IPS-NIHi7 (cell line): Measurements from ENCODE around the gene QSOX2.
A peak's percentile ranks its signal among the peaks of the same experiment; 100 is the strongest.

Experiments used
- DNase-seq: peaks from one replicate; pipeline ENCODE4 v3.0.0; 2012; ENCODE audit warnings: mixed read lengths; ENCODE audit errors: extremely low spot score

QSOX2 gene

DNA sequence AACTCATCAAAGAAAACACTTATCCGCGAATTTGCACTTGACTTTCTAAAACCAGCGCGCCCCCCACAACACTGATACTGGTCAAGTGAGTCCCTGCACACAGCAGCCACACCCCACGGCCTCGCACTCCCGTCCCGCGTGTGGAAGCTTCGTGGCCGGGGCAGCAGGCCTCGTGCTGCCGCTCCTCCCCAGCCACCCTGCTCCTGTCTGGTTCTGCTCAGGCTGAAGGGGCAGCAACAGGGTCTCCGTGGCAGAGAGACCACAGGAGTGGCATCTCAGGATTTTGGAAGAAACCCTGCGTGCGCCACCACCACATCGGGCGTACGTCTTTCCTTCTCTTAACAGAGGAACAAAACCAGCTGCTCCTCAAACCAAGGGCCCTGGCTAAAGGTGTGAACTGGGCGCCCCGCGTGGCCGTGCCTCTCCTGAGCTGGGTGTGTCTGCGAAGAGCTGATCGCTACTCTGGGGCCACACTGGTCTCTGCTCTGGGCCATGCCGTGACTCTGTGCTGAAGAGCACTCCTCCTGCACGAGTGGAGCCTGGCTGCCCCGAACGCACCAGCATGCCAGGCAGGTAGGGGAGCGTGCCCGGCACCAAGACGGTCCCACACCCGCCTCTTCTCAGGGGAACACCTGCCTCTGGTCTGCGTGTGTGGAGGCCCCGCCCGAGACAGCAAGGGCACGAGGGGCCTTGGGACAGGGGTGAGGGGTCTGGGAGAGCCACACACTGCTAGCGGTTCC lies 23.3 kb downstream of the QSOX2 start:
- DNase-seq: no peak

DNA sequence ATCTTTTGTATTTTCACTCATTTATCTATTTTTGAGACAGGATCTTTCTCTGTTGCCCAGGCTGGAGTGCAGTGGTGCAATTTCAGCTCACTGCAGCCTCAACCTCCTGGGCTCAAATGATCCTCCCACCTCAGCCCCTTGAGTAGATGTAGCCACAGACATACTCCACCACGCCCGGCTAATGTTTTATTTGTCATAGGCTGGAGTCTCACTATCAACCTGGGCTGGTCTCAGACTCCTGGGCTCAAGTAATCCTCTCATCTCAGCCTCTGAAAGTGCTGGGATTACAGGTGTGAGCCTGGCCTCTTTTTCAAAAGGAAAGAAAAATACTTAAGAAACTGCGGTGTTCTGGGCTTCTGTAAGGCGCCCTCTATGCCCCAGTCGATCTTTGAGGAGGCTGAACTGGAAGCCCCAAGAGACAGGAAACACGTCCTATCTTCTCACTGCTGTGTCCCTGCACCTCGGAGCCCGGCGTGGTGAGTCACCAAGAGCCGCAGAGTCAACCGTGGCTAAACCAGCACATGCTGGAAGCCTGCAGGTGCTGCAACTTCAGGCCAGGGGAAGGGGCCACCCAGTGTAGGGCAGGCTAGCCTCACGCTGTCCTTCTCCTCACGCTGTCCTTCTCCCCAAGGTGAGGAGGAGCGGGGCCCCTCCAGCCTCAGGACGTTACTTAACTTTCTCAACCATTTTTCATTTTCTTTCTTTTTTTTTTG lies 25.4 kb downstream of the QSOX2 start:
- DNase-seq: no peak

DNA sequence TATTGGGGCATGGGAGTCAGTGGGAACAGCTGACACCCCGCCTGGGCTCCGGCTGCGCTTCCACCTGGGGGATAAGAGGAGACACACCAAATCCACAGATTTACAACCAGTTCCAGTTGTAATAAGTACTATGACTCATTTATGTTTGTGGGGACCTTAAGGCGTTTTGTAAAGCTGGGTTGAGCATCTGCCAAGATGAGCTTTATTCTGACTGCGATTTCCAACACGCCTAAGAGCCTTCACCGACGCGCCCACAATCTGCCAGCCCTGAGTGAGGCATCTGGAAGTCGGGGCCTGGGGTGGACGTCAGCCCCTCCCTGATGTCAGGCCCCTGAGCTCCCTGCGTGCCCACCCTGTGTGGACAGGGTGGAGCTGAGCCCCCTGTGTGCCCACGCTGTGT lies 26.3 kb downstream of the QSOX2 start:
- no peak for DNase-seq

- DNase-seq: no peak
Measured at GRCh38 chr9:136218673-136219072, 26.9 kb downstream of the QSOX2 start.

GRCh38 chr9:136218271-136218670 lies 27.3 kb downstream of the QSOX2 start:
- DNase-seq: no peak

- DNase-seq: no peak
Measured at GRCh38 chr9:136216541-136217244, 28.9 kb downstream of the QSOX2 start.

DNA sequence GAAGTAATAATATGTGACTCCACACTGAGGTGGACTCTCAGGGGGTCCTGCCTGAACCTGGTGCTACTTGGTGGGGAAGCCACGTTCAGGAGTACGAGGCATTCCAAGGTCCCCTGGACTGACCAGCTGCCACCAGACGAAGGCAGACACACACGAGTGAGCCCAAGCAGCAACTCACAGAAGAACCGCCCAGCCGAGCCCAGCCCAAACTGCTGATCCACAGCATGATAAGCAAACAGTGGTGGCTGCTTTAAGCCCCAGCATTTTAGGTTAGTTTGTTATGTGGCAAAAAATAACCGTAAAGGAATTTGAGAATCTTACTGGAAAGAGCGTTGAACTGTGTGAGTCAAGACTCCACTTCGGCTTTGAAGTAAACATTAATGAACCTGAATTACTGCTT lies 31.9 kb downstream of the QSOX2 start:
- DNase-seq: no peak

- no peak for DNase-seq
Measured at GRCh38 chr9:136212345-136212950, 33.2 kb downstream of the QSOX2 start.

DNA sequence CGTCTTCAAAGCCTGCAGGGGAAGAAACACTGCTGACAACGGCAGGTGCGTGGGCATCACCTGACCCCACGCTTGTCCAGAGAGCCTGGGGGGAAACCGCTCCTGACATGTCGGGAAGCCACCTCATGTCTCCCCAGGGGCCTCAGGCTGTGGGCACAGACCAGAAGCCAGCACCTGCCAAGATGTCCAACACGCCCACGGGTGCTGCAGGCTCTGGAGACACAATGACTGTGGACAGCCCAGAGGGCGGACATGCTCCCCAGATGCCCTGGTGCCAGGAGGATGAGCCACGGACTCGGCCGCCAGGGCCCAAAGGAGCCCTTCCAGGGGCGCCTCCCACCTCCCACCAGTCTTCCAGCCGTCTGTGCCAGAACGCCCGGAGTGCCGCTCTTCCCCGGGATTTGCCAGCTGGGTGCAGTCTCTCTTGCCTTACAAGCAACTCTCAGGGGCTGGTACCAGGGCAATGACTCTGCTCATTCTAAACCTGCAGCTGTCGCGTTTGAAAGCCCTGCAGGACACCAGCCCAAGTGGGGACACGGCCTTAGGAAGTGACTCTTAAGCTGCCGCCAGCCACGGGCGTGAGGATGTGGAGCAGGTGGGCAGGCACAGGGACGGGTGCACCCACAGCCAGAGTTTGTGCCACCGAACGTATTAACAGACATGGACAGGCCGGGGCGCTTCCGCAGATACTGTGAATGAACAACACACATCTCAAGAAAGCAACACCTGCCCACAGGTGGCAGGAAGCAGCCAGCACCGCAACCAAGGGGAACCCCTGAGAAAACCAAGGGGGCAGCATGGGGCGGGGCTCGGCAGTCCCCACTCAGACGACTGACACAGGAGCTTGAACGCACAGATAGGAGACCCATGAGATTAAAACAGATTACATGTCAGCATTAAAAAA lies 33.9 kb downstream of the QSOX2 start:
- DNase-seq: no peak

GRCh38 chr9:136211006-136211405 lies 34.6 kb downstream of the QSOX2 start:
- DNase-seq: no peak

DNA sequence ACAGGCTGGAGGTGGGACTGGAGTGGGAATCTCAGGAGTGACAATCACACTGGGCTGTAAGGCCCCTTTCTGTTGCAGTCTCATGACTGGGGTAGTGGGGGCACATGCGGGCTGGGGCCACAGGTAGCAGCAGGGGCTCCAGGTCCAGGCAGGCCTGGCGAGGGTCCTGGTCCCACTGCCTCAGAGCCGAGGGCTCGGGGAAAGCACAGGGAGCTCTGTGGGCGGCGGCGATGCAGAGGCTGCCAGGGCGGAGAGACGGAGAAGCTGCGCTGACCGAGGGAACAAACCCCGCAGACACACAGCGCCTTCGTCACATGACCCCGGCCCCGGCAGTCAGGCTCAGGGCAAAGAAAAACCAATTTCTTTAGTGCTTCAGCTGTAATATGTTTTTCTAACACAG lies 35.3 kb downstream of the QSOX2 start:
- no peak for DNase-seq

GRCh38 chr9:136209786-136210185 lies 35.8 kb downstream of the QSOX2 start:
- DNase-seq: no peak

GRCh38 chr9:136209232-136209631 lies 36.4 kb downstream of the QSOX2 start:
- no peak for DNase-seq

DNA sequence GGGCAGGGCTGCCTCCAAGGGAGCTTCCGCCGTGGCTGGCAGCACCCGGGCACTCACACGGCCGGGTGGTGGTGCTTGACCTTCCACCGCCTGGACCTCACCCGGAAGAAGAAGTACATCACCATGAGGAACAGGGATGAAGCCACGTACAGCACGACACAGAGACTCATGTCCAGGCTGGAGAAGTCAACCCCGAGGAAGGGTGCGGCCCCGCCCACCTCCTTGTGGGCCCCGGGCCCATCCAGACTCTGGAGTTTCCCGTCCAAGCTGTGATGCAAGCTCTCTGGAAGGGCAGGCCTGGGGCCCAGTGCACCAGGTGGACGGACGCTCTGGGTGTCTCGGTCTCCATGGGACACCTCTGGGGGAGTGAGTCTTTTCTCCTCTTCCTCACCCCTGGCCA lies 36.9 kb downstream of the QSOX2 start:
- no peak for DNase-seq

DNA sequence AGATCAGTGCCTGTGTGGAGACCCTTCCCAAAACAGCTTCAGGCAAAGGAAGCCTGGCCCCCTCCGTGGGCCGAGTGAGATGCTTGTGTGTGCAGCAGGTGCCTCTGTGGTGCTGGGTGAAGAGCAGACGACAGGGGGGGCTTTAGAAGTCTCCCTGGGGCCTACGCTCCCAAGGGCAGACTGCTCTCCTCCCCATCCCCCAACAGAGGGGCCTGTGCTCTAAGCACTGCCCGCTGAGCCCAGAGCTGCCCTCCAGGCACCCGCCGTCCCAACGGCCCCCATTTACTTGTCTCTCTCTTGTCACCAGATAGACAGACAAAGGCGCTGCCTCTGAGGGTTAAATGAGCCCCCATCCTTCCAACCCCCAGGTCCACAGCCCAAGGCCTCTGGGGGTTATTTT lies 38.0 kb downstream of the QSOX2 start:
- no peak for DNase-seq

- DNase-seq: no peak
Measured at GRCh38 chr9:136206602-136207275, 38.9 kb downstream of the QSOX2 start.

DNA sequence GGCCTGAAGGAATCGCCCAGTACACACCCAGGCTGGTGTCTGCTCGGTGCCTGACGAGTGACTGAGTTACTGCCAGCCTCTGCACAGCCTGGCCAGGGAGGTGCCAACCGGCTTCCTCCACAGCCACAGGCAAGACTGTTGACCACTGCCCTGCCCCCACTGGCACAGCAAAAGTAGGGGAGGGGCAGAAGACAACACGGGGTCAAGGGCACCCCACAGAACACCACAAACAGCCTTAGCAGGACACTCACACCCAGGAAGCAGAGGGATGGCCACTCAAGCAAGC lies 40.0 kb downstream of the QSOX2 start:
- DNase-seq: no peak

- DNase-seq: peak; percentile 90
Measured at GRCh38 chr9:136204838-136205706, 40.5 kb downstream of the QSOX2 start, which contains the start of gene LHX3. TSS of gene LHX3 (minus strand) at chr9:136205128. CDS start at chr9:136205012, 116 bp downstream.

DNA sequence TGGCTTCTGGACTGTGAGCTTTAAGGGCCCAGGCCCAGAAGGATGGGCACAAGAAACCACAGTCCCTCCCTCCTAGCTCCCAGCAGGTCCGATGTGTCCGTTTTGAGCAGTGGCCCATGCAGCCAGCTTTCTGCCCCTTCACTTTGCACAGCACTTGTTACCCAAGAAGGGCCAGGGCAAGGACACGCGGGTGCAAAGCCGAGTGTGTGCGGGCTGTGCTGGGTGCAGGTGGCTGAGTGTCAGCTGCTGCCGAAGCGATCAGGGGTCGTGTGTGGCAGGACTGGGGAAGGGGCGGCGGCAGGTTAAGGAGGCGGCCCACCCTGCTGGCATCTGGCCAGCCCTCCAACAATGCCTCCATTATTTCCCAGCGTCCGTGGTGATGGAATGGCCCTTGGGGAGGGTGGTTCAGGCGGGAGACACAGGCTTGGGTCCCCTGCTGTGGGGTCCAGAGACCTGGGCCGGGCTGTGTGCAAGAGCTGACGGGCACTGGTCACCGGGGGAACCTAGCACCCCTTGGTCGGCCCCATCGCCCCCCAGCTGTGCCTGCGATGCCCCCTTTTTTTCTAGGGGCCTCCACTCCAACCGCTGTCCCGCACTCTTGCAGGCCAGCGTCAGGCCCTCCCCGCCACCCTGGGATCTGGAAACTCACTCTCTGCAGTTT lies 41.3 kb downstream of the QSOX2 start:
- no peak for DNase-seq
